Kidney tubule cell (primary cell): ENCODE measurements around the gene CXXC1.
"Not testable (repeated sequence)": the region's sequence is repeated elsewhere in the genome, so short reads cannot be mapped to it uniquely, and the experiment has no call there.

Source experiments
- DNase-seq: peaks from one replicate; pipeline ENCODE4 v3.0.0-alpha.2; 2018; ENCODE audit warnings: low spot score

CXXC1 gene

GRCh38 chr18:50274044-50274442 lies 13.4 kb downstream of the CXXC1 start:
- DNase-seq, result no peak

- no peak for DNase-seq
Observed at GRCh38 chr18:50273203-50274043, 14.1 kb downstream of the CXXC1 start.

DNA sequence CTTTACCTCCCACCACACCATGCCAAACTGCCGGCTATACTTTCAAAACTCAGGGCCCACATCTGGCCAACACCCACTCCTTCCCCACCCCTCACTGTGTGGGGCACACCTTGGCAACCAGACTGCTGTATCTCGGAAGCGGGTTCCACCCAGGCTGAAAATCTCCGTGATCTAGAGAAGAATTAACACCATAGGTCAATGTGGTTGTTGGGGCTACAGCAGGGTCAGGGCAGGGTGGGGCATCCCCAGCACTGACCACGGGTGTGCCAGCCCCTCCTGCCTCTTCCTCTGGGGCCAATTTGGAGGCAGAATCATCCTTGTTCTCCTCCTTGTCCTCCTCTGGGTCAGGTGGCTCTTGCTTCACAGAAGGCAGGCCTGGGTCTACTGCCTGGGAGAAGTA lies 14.9 kb downstream of the CXXC1 start:
- DNase-seq, result no peak

GRCh38 chr18:50268022-50268747 lies 19.3 kb downstream of the CXXC1 start:
- peak; percentile 77 for DNase-seq

- DNase-seq, result peak; percentile 90
Observed at GRCh38 chr18:50266248-50266704, 21.2 kb downstream of the CXXC1 start, which contains the start of gene CFAP53. TSS of gene CFAP53 (minus strand) at chr18:50266495. CDS start at chr18:50266404, 91 bp downstream.

DNA sequence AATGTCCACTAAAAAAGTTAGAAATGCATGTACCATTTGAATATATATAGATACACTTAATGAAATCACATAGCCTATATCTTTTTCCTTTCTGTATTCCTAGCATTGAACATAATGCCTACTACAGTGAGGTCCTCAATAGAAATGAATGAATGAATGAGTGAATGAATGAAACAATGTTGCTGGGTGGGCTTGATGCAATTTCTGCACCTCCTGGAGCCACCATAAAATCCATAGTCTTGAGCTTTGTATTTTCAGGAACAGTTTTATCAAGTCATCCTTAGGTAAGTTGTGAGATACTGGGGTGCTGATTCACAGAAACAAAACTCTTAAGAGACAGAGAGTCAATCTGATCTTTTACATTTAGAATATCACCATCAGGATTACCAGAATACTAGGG lies 24.5 kb downstream of the CXXC1 start:
- DNase-seq, result no peak

DNA sequence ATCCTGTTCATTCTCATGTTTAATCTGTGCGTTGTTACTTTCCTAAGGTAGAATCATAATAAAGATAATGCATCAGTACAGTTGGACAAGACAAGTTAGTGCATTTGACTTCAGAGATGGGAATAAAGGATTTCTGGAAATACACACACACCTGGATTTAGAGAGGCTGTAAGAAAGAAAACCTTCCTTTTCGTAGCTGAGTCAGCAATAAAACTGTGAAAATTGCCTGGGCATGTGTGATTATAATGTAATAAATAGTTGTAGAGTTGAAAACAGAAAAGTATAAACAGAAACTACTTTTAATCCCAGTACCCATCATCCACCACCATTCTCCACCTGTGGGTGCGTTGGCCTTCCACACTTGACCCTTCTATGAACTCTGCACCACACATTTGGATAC lies 36.6 kb downstream of the CXXC1 start:
- no peak for DNase-seq

DNA sequence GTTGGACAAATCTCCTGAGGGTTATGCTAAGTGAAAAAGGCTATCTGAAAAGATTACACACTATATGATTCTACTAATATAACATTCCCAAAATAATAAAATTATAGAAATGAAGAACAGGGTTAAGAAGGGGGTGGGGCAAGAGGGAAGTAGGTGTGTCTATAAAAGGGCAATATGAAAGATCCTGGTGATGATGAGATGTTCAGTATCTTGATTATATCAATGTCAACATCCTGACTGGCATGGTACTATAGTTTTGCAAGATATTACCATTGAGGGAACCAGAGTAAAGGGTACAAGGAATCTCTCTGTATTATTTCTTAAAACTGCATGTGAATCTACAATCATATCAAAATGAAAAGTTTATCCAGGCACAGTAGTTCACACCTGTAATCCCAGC lies 37.9 kb downstream of the CXXC1 start:
- DNase-seq, result no peak

DNA sequence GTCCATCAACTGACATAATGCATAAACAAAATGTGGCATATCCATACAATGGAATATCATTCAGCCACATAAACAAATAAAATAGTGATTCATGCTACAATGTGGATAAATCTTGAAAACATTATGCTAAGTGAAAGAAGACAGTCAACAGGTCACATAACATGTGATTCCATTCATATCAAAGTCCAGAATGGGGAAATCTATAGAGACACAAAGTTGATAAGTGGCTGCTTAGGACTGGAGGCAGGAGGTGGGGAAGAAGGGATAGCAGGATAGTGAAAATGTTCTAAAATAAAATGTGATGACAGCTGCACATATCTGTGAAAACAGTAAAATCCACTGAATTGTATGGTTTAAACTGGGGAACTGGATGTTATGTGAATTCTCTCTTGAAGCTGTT lies 39.9 kb downstream of the CXXC1 start:
- no peak for DNase-seq

DNA sequence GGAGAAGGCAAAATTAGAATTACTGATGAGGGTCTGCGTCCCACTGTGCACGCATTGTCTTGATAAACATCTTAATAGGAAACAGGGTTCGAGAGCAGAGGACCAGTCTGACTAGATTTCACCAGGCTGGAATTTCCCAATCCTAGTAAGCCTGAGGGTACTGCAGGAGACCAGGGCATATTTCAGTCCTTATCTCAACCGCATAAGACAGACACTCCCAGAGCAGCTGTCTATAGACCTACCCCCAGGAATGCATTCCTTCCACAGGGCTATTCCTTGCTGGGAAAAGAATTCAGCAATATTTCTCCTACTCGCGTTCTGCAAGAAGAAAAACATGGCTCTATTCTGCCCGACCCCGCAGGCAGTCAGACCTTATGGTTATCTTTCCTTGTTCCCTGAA lies 45.7 kb downstream of the CXXC1 start:
- not testable (repeated sequence) for DNase-seq

DNA sequence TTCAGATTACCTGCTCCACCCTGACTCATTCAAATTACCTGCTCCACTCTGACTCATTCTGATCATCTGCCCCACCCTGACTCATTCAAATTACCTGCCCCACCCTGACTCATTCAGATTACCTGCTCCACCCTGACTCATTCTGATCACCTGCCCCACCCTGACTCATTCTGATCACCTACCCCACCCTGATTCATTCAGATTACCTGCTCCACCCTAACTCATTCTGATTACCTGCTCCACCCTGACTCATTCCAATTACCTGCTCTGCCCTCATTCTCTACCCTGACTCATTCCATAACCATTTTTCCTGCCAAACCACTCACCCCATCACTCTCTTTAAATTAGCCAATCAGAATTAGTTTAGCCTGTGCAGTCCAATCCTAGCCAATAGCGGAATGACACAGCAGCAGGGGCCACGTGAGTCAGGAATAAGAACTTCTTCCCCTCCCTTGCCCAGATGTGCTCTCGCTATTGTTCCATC lies 47.4 kb downstream of the CXXC1 start:
- peak; percentile 82 for DNase-seq

DNA sequence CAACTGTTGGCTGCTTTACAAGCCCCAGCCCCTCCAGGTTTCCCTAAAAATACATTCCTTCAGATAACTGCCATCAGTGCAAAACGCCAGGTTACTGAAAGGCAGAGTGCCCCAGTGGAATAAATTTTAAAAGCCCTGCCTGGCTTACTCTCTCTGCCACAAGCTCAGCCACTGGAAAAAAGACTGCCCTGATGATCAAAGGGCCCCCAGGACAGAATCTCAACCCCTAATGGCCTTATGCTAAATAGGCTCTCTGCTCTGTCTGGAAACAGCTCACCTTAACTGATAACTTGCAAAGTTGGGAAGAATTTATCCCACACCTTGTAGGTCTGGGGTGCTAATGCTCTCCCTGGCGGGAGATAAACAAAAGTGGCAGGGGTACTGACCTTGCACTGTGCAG lies 55.1 kb downstream of the CXXC1 start:
- DNase-seq, result no peak
